SU-DHL-6 (cell line): Measurements from ENCODE around the gene GRID1.

Experiments used
- H2AFZ ChIP-seq: fragments of 200-600 bp; sonication (generic); 2 replicates; pipeline ENCODE4 v1.6.1; 2014; ENCODE audit warnings: low read depth, mild to moderate bottlenecking, moderate library complexity, mixed read lengths, antibody characterized with exemption, low read length; ENCODE audit not compliant: severe bottlenecking
- H3F3A ChIP-seq: fragments of 200-600 bp; shearing (Covaris generic); 2 replicates; pipeline ENCODE4 v1.6.0; 2016; ENCODE audit warnings: antibody characterized with exemption, mild to moderate bottlenecking; ENCODE audit not compliant: insufficient read depth
- H3K27ac ChIP-seq: fragments of 200-600 bp; sonication (generic); 2 replicates; pipeline ENCODE4 v1.5.1; 2016; ENCODE audit warnings: low read depth, mild to moderate bottlenecking, low read length, moderate library complexity, mixed read lengths
- H3K27me3 ChIP-seq: fragments of 200-600 bp; sonication (generic), shearing (Covaris generic); 2 replicates; pipeline ENCODE4 v1.6.0; 2014; ENCODE audit warnings: mild to moderate bottlenecking, low read length
- H3K36me3 ChIP-seq: fragments of 200-600 bp; sonication (generic); 2 replicates; pipeline ENCODE4 v1.6.1; 2014; ENCODE audit warnings: mild to moderate bottlenecking, low read length, mixed read lengths
- H3K4me2 ChIP-seq: fragments of 300-600, 200-600 bp; shearing (Covaris generic), sonication (generic); 2 replicates; pipeline ENCODE4 v1.6.0; 2014; ENCODE audit warnings: low read length, low read depth, mild to moderate bottlenecking; ENCODE audit not compliant: poor library complexity, severe bottlenecking
- H3K4me3 ChIP-seq: fragments of 200-600 bp; sonication (generic); 2 replicates; pipeline ENCODE4 v1.5.1; 2014; ENCODE audit warnings: antibody characterized with exemption, low read length, mild to moderate bottlenecking, mixed read lengths; ENCODE audit not compliant: insufficient read depth, poor library complexity, severe bottlenecking
- H3K79me2 ChIP-seq: fragments of 200-600 bp; sonication (generic); 2 replicates; pipeline ENCODE4 v1.6.1; 2014; ENCODE audit warnings: mild to moderate bottlenecking, low read length, moderate library complexity; ENCODE audit not compliant: insufficient read depth
- H3K9ac ChIP-seq: fragments of 200-600 bp; sonication (generic); 2 replicates; pipeline ENCODE4 v1.7.0; 2014; ENCODE audit warnings: mild to moderate bottlenecking, low read length
- H3K9me2 ChIP-seq: fragments of 200-600 bp; sonication (generic); replicated peaks from 2 replicates; pipeline ENCODE4 v1.6.1; 2014; ENCODE audit warnings: low read length; ENCODE audit not compliant: insufficient read depth
- H3K9me3 ChIP-seq: fragments of 200-600 bp; sonication (generic); 2 replicates; pipeline ENCODE4 v1.6.1; 2014; ENCODE audit warnings: low read length, mixed read lengths; ENCODE audit not compliant: insufficient read depth
- H4K20me1 ChIP-seq: fragments of 200-600 bp; sonication (generic); 2 replicates; pipeline ENCODE4 v1.6.1; 2014; ENCODE audit warnings: low read depth, mild to moderate bottlenecking, antibody characterized with exemption, low read length, moderate library complexity, mixed read lengths
- EZH2phosphoT487 ChIP-seq: fragments of 200-600 bp; sonication (generic), shearing (Covaris generic); conservative IDR thresholded peaks from 2 replicates; pipeline ENCODE4 v1.6.1; 2018; ENCODE audit warnings: mild to moderate bottlenecking, antibody characterized with exemption, low read length, moderate library complexity, mixed read lengths
- TF ChIP-seq, protein P1 (sequence below): fragments of 200-600 bp; sonication (generic); IDR thresholded peaks from one replicate; pipeline ENCODE4 v1.5.1; 2017; ENCODE audit warnings: antibody characterized with exemption, mild to moderate bottlenecking, low read length, moderate library complexity; ENCODE audit not compliant: insufficient read depth, poor library complexity, severe bottlenecking

GRID1 gene

DNA sequence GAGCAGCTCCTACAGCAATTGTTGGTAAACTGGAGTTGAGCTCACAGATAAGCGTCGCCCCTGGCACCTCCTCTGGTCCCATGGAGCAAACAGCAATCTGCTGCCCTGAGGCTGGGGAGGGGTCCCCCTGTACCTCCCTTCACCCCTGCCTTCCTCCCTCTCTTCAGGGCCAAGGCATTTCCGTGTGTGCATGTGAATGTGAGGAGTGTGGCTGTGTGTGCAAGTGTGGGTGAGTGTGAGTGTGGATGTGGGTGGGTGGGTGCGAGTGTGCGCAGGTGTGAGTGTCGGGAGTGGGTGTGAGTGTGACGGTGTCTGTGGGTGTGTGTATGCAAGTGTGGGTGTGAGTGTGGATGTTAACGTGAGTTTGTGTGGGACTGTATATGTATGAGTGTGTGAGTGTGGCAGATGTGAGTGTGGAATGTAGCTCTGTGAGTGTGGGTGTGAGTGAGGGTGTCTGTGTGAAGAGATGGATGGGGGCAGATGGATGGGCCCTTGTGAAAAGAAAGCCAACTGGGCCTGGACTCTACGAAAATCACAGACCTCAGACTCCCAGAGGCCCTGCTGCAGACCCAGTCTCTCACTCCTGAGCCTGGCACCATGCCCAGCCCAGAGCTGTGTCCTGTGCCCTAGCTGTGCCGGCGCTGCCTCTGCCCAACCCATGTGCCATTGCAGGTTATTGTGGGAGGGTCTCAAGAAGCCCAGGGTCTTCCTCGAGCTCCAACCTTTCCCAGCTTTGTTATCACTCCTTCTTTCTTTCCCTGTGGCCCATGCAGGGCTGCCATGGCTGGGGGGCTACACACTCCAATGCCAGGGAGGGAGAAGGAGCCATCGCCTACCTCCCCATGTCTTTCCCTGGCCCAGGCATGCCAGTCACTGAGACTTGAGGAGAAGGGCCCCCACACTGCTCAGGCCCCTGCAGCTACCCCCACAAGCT lies 73.9 kb downstream of the GRID1 start:
- H3K4me3 ChIP-seq = no peak overlapping the region
- no peaks in the 10 kb centered on the region for H3K9me3 ChIP-seq
- H4K20me1 ChIP-seq = no peaks in the 10 kb centered on the region
- no peak overlapping the region for H3K4me2 ChIP-seq
- H3K27ac ChIP-seq = no peak overlapping the region
- H3K79me2 ChIP-seq = no peaks in the 10 kb centered on the region
- H2AFZ ChIP-seq = no peak overlapping the region
- no peaks in the 10 kb centered on the region for H3K36me3 ChIP-seq
- TF ChIP-seq, protein P1, sequence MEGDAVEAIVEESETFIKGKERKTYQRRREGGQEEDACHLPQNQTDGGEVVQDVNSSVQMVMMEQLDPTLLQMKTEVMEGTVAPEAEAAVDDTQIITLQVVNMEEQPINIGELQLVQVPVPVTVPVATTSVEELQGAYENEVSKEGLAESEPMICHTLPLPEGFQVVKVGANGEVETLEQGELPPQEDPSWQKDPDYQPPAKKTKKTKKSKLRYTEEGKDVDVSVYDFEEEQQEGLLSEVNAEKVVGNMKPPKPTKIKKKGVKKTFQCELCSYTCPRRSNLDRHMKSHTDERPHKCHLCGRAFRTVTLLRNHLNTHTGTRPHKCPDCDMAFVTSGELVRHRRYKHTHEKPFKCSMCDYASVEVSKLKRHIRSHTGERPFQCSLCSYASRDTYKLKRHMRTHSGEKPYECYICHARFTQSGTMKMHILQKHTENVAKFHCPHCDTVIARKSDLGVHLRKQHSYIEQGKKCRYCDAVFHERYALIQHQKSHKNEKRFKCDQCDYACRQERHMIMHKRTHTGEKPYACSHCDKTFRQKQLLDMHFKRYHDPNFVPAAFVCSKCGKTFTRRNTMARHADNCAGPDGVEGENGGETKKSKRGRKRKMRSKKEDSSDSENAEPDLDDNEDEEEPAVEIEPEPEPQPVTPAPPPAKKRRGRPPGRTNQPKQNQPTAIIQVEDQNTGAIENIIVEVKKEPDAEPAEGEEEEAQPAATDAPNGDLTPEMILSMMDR = no peak
- TF ChIP-seq EZH2phosphoT487 = no peak
- H3K9ac ChIP-seq = no peak overlapping the region
- H3K27me3 ChIP-seq = no peaks in the 10 kb centered on the region
- no peaks in the 10 kb centered on the region for H3F3A ChIP-seq
- no peaks in the 10 kb centered on the region for H3K9me2 ChIP-seq

DNA sequence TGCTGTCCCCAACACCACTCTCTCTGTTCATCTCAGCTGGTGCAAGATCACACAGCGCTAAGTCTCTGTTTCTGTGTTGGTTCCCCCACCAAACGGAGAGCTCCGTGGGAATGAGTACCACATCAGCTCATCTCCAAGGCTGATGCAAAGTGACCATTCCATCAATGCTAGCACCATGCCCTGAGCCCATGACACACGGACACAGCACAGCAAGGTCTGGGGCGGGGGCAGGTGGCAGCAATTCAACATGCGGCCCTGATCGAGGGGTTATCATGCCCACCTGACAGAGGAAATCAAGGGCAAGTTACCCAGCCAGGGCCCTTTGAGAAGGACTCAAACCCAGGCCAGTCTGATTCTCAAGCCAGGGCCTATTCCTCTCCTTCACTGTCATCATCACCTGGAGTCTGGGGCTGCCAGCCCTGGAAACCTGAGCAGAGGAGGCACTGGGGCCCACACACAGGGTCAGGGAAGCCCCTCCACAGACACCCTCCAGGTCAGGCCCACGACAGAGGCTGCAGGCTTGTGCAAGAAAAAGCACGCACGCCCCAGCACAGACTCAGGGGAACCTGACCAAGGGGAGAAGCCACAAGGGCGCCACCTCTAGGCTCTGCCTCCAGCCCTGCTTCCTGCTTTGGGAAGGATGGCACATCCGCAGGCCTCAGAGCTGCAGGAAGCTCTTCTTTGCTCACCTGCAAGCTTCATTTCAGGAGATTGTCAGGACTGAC lies 74.8 kb downstream of the GRID1 start:
- Histone ChIP-seq H3K27ac (no peak overlapping the region), H3K9me3 (no peaks in the 10 kb centered on the region), H3F3A (no peaks in the 10 kb centered on the region), H3K9ac (no peak overlapping the region), H3K4me3 (no peak overlapping the region), H2AFZ (no peak overlapping the region), H3K27me3 (no peaks in the 10 kb centered on the region), H4K20me1 (no peaks in the 10 kb centered on the region), H3K4me2 (no peak overlapping the region), H3K79me2 (no peaks in the 10 kb centered on the region), H3K36me3 (no peaks in the 10 kb centered on the region), H3K9me2 (no peaks in the 10 kb centered on the region)
- TF ChIP-seq, protein P1 = no peak
- TF ChIP-seq EZH2phosphoT487 = no peak

DNA sequence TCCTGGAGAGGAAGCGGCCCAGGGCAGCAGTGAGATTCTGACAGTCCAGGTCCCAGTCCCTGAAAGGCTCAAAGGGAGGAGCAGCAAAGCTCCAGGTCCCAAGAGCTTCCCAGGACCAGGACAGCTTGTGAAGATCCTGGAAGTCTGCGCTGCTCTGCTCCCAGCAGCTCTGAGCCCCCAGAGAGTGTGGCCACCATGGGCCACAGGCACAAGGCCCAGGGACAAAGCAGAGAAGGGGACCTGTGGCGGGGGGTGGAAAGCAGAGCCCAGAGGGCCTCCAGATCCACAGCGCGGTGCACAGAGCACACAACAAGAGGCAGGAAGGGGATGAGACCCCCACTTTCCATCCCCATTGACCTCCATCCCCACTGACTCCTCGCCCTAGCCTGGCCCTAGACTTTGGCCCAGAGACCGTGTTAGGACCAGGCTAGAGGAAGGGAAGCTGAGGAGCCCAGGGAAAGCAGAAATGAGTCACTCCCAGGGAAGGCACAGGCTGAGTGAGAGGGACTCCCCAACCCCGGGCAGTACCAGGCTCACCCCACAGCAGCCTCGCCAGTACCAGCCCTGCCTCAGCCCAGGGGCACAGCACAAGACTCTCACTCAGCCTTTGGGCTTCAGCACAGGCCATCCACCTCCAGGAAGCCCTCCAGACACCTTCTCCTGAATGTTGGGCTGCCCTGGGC lies 75.5 kb downstream of the GRID1 start:
- Histone ChIP-seq H3K27me3 (no peaks in the 10 kb centered on the region), H3K9me2 (no peaks in the 10 kb centered on the region), H3K36me3 (no peaks in the 10 kb centered on the region), H4K20me1 (no peaks in the 10 kb centered on the region), H3K79me2 (no peaks in the 10 kb centered on the region), H3K27ac (no peak overlapping the region), H2AFZ (no peak overlapping the region), H3K9me3 (no peaks in the 10 kb centered on the region), H3K4me3 (no peak overlapping the region), H3K9ac (no peak overlapping the region), H3F3A (no peaks in the 10 kb centered on the region), H3K4me2 (no peak overlapping the region)
- no peak for TF ChIP-seq EZH2phosphoT487
- TF ChIP-seq, protein P1 = no peak
